Endothelial cell of umbilical vein (primary cell): ENCODE data around the gene PI4KB. TPM values are rescaled to one million over a fixed set of nuclear protein-coding genes. Genes with fewer than 3 reads are reported as not detected.

Experiments used
- BruUV-seq: library from RNA; stranded (reverse); fragments of 400-500 nt; replicated peaks from 2 replicates; lab custom pipeline; 2021; lab: Mats Ljungman, UMichigan
- CTCF ChIA-PET: fragments of 300-600, 350-600 bp; sonication (Branson Sonifier 250); formaldehyde crosslinking; loops from one replicate; lab custom pipeline; 2021; ENCODE audit warnings: antibody characterized with exemption, inconsistent platforms; lab: Charles Lee
- POLR2A ChIA-PET: fragments of 300-600, 350-600 bp; sonication (Branson Sonifier 250); formaldehyde crosslinking; loops from one replicate; lab custom pipeline; 2021; ENCODE audit warnings: antibody characterized with exemption, inconsistent platforms; lab: Charles Lee
- DNase-seq: peaks from one replicate; pipeline ENCODE4 v3.0.0-alpha.2; 2011; ENCODE audit warnings: low read depth, low spot score
- FAIRE-seq: peaks from 2 replicates; lab custom pipeline; 2011; peaks lifted over from hg19 to GRCh38; lab: Jason Lieb, UNC
- H2AFZ ChIP-seq: 2 replicates; pipeline ENCODE4 v1.6.0; 2012; ENCODE audit warnings: low read depth, low read length, control low read depth, inconsistent platforms
- H3K27ac ChIP-seq: 2 replicates; pipeline ENCODE4 v1.5.1; 2011; ENCODE audit warnings: low read depth, mild to moderate bottlenecking, control low read depth, low read length, moderate library complexity; ENCODE audit not compliant: insufficient read depth
- H3K27me3 ChIP-seq, 2 experiments: 2 replicates each; pipeline versions ENCODE4 v1.6.0 to v1.6.1; 2011; ENCODE audit warnings: low read length in 2 of 2, mixed read lengths in 1 of 2; ENCODE audit not compliant: control insufficient read depth in 2 of 2, insufficient read depth in 2 of 2
- H3K36me3 ChIP-seq, 2 experiments: 2 replicates in 1 of 2; 3 replicates in 1 of 2; pipeline ENCODE4 v1.5.1; 2011; ENCODE audit warnings: low read length in 2 of 2, mild to moderate bottlenecking in 1 of 2, moderate library complexity in 1 of 2; ENCODE audit not compliant: control insufficient read depth in 2 of 2, insufficient read depth in 2 of 2; ENCODE audit errors: extremely low read depth in 1 of 2
- H3K4me1 ChIP-seq: 3 replicates; pipeline ENCODE4 v1.5.1; 2011; ENCODE audit warnings: mild to moderate bottlenecking, low read length; ENCODE audit not compliant: control insufficient read depth, insufficient read depth; ENCODE audit errors: extremely low read depth
- H3K4me2 ChIP-seq: 2 replicates; pipeline ENCODE4 v1.6.1; 2011; ENCODE audit warnings: low read length, control low read depth, mixed read lengths; ENCODE audit not compliant: insufficient read depth
- H3K4me3 ChIP-seq, 3 experiments: fragments of 200-600 bp in 1 of 3; sonication (generic), shearing (Covaris generic) in 1 of 3; replicated peaks in 1 of 3; 2 replicates each; pipeline ENCODE4 v1.5.1; 2011 to 2016; ENCODE audit warnings: control low read depth in 3 of 3, low read length in 3 of 3, mild to moderate bottlenecking in 2 of 3, inconsistent platforms in 1 of 3, low read depth in 1 of 3, moderate library complexity in 1 of 3; ENCODE audit not compliant: insufficient read depth in 1 of 3
- H3K79me2 ChIP-seq: 2 replicates; pipeline ENCODE4 v1.6.0; 2012; ENCODE audit warnings: low read length, inconsistent platforms; ENCODE audit not compliant: control insufficient read depth, insufficient read depth
- H3K9ac ChIP-seq: replicated peaks from 2 replicates; pipeline ENCODE3; 2011; ENCODE audit warnings: low read length, control low read depth; ENCODE audit not compliant: insufficient read depth; ENCODE audit errors: extremely low read depth
- H3K9me1 ChIP-seq: replicated peaks from 3 replicates; pipeline ENCODE4 v1.6.0; 2011; ENCODE audit warnings: mild to moderate bottlenecking, low read length; ENCODE audit not compliant: control insufficient read depth, insufficient read depth; ENCODE audit errors: extremely low read depth
- H3K9me3 ChIP-seq: replicated peaks from 2 replicates; pipeline ENCODE4 v1.5.1; 2012; ENCODE audit warnings: low read length, inconsistent platforms; ENCODE audit not compliant: control insufficient read depth, insufficient read depth
- H4K20me1 ChIP-seq: replicated peaks from 2 replicates; pipeline ENCODE3; 2011; ENCODE audit warnings: mild to moderate bottlenecking, low read length; ENCODE audit not compliant: control insufficient read depth, insufficient read depth; ENCODE audit errors: extremely low read depth
- EZH2 ChIP-seq: IDR thresholded peaks from 2 replicates; pipeline ENCODE4 v1.6.1; 2012; ENCODE audit warnings: borderline replicate concordance, low read depth, mild to moderate bottlenecking, moderate library complexity, low read length, inconsistent platforms; ENCODE audit not compliant: severe bottlenecking
- FOS ChIP-seq: IDR thresholded peaks from 2 replicates; pipeline ENCODE4 v1.6.1; 2011; ENCODE audit warnings: mild to moderate bottlenecking, low read length, moderate library complexity, borderline replicate concordance; ENCODE audit not compliant: insufficient read depth
- GATA2 ChIP-seq: IDR thresholded peaks from 2 replicates; pipeline ENCODE4 v1.7.0; 2011; ENCODE audit warnings: low read depth, mild to moderate bottlenecking, moderate library complexity, mixed read lengths, low read length; ENCODE audit not compliant: insufficient read length, insufficient read depth
- JUN ChIP-seq: IDR thresholded peaks from 2 replicates; pipeline ENCODE4 v1.6.1; 2011; ENCODE audit warnings: borderline replicate concordance, low read depth; ENCODE audit not compliant: insufficient read length, insufficient read depth
- MYC ChIP-seq: IDR thresholded peaks from one replicate; pipeline ENCODE4 v1.6.1; 2011; ENCODE audit warnings: mild to moderate bottlenecking, low read depth, low read length
- POLR2A ChIP-seq: IDR thresholded peaks from 2 replicates; pipeline ENCODE4 v1.6.1; 2012; ENCODE audit warnings: low read depth, mild to moderate bottlenecking, control low read depth, low read length
- POLR2AphosphoS5 ChIP-seq: IDR thresholded peaks from 2 replicates; pipeline ENCODE4 v1.6.1; 2012; ENCODE audit warnings: low read depth, mild to moderate bottlenecking, control low read depth, low read length, moderate library complexity; ENCODE audit not compliant: insufficient read depth
- dilution Hi-C: fragments of 300-500 bp; cut with MboI; formaldehyde crosslinking; loops from one replicate; pipeline ENCODE4 v1.15.0; 2019; ENCODE audit warnings: low sequenced_read_pairs; ENCODE audit not compliant: extremely low pct_ligation_motif_present
- intact Hi-C: fragments of 100-400 bp; cut with micrococcal nuclease; formaldehyde crosslinking; loops from one replicate; pipeline ENCODE4 v1.10.0; 2022
- polyA plus RNA-seq, 4 experiments: library from polyadenylated mRNA; depleted of rRNA in 3 of 4; stranded (reverse) in 3 of 4; unstranded in 1 of 4; fragments of >200 nt; gene quantifications; 2 replicates each; pipeline versions ENCODE4 v1.2.1 to v1.2.3, GENCODE V29; 2011 to 2012; ENCODE audit warnings: missing spikeins in 1 of 4
- total RNA-seq: library from RNA; stranded (reverse); gene quantifications from 2 replicates; pipeline ENCODE4 v1.2.3, GENCODE V29; 2021
- TF ChIP-seq, protein P1 (sequence below), 2 donors: IDR thresholded peaks; 1 replicate in 1 of 2; 2 replicates in 1 of 2; pipeline ENCODE4 v1.5.1; 2011; ENCODE audit warnings: low read length in 2 of 2, mild to moderate bottlenecking in 2 of 2, moderate library complexity in 2 of 2, control low read depth in 1 of 2, inconsistent platforms in 1 of 2, low read depth in 1 of 2; ENCODE audit not compliant: insufficient read depth in 1 of 2; ENCODE audit errors: extremely low read depth in 1 of 2
- TF ChIP-seq, protein P2 (sequence below): IDR thresholded peaks from 2 replicates; pipeline ENCODE4 v1.6.1; 2011; ENCODE audit not compliant: insufficient read depth, insufficient read length

The PI4KB gene
- total and polyA plus RNA-seq, 2 donors (not counting 3 experiments of a cell fraction or from before 2014, with no cell fraction given) = 60.9 to 67.8 TPM

DNA sequence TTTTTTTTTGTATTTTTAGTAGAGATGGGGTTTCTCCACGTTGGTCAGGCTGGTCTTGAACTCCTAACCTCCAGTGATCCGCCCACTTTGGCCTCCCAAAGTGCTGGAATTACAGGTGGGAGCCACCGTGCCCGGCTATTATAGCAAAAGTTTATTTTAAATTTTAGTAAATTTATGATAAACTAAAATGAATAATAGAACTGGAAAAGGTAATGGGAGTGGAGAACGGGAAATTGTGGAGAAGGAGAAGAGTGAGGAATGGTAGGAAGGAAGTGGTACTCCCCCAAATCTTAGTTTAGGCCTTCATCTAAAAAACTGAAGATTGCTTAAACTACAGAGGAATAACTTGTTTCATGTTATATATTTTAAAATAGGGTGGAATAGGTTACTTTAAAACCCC is 7.6 kb upstream of the PI4KB start:
- Histone ChIP-seq H3K9me1 (no peaks in the 10 kb centered on the region), H2AFZ (no peak overlapping the region), H3K4me1 (no peaks in the 10 kb centered on the region), H3K27ac (no peak overlapping the region), H3K9ac (no peak overlapping the region), H3K9me3 (no peaks in the 10 kb centered on the region), H3K4me3 (no peak overlapping the region), H3K79me2 (no peaks in the 10 kb centered on the region), H4K20me1 (no peaks in the 10 kb centered on the region), H3K27me3 (no peaks in the 10 kb centered on the region), H3K4me2 (no peak overlapping the region), H3K36me3 (no peaks in the 10 kb centered on the region)
- ChIA-PET POLR2A (no interaction called here), CTCF (interaction anchor here (14.4 kb wide), 1 partner anchor 31 kb away, joined by 674 read pairs; no protein-coding TSS in a partner anchor)
- FAIRE-seq (no peak), DNase-seq (no peak)
- TF ChIP-seq, protein P1, sequence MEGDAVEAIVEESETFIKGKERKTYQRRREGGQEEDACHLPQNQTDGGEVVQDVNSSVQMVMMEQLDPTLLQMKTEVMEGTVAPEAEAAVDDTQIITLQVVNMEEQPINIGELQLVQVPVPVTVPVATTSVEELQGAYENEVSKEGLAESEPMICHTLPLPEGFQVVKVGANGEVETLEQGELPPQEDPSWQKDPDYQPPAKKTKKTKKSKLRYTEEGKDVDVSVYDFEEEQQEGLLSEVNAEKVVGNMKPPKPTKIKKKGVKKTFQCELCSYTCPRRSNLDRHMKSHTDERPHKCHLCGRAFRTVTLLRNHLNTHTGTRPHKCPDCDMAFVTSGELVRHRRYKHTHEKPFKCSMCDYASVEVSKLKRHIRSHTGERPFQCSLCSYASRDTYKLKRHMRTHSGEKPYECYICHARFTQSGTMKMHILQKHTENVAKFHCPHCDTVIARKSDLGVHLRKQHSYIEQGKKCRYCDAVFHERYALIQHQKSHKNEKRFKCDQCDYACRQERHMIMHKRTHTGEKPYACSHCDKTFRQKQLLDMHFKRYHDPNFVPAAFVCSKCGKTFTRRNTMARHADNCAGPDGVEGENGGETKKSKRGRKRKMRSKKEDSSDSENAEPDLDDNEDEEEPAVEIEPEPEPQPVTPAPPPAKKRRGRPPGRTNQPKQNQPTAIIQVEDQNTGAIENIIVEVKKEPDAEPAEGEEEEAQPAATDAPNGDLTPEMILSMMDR (IDR thresholded peaks at IDR 0.05; ENCODE audit: extremely low read depth in 1 of 2, insufficient read depth in 1 of 2, low read depth in 1 of 2, low read length in 2 of 2) = no peak
- TF ChIP-seq POLR2A (no peak), FOS (no peak)
- dilution Hi-C loops = no loop called here
- intact Hi-C loops = no loop called here
- BruUV-seq = no TSS peak

DNA sequence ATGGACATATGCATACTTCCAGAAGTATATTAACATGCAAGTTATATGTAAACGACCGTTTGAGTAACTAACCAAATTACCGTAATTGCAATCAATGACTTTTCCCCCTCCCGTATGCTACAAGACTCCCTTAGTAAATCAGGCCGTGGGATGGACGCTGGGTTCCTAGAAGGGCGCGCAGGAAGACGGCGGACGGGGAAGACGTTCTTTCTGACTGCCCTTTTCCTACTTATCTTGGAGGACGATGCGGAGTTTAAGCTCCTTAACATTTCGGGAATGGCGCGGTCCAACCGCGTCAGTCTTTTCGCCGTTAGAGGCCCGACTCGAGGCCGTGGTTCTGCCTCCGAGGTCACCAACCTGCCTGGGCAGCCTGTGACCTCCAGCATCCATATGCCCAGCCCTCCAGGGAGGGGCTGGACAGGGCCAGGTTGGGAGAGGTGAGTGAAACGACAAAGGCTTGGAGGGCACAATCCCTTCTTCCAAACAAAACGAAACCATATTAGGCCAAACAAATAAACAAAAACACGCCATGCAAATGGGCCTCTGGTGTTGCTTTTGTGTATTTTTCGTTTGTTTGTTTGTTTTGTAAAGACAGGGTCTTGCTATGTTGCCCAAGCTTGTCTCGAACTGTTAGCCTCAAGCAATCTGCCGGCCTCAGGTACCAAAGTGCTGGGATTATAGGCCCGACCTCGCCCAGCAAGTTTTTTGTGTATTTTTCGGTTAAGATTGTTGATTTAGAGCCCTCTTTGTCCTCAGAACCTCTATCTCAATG is 873 bp upstream of the PI4KB start:
- ChIA-PET CTCF (interaction anchor here (1.3 to 5.9 kb wide), 7 partner anchors 11 to 90 kb away, joined by 3 to 103 read pairs (median 7); no protein-coding TSS in a partner anchor), POLR2A (interaction anchor here (1.0 to 1.8 kb wide), 6 partner anchors 8 to 213 kb away, joined by 3 to 11 read pairs (median 3); partner anchors contain the start of gene ZNF687)
- no peaks in the 10 kb centered on the region for H4K20me1 ChIP-seq
- TF ChIP-seq POLR2AphosphoS5 (no peak), EZH2 (no peak), FOS (no peak), GATA2 (no peak), JUN (no peak), POLR2A (no peak), MYC (no peak)
- TF ChIP-seq, protein P1 (IDR thresholded peaks at IDR 0.05; ENCODE audit: extremely low read depth in 1 of 2, insufficient read depth in 1 of 2, low read depth in 1 of 2, low read length in 2 of 2) = no peak
- TF ChIP-seq, protein P2, sequence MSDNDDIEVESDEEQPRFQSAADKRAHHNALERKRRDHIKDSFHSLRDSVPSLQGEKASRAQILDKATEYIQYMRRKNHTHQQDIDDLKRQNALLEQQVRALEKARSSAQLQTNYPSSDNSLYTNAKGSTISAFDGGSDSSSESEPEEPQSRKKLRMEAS = no peak
- H3K9ac ChIP-seq = peak overlapping the region; percentile 97
- H3K36me3 ChIP-seq = peaks cover 0 to 3% of the 10 kb centered on the region in 2 experiments
- no peaks in the 10 kb centered on the region for H3K9me3 ChIP-seq
- DNase-seq (no peak), FAIRE-seq (no peak)
- H3K9me1 ChIP-seq = no peaks in the 10 kb centered on the region
- dilution Hi-C loops = no loop called here
- peak overlapping the region; percentile 0 to 86 (median 38) for H3K4me3 ChIP-seq
- H3K4me2 ChIP-seq = peak overlapping the region; percentile 35
- peaks cover 26% of the 10 kb centered on the region for H3K79me2 ChIP-seq
- H3K27ac ChIP-seq = peak overlapping the region; percentile 36
- intact Hi-C loops = loop anchor here (1.0 to 5.0 kb wide), 5 partner anchors 13 to 131 kb away; partner anchors contain the start of gene PIP5K1A
- peak overlapping the region; percentile 83 for H2AFZ ChIP-seq
- BruUV-seq = TSS peak; percentile 70
- no peaks in the 10 kb centered on the region for H3K27me3 ChIP-seq
- peaks cover 22% of the 10 kb centered on the region for H3K4me1 ChIP-seq
